ENCODE data around the gene RBSN. TPM values are rescaled to one million over a fixed set of nuclear protein-coding genes. Genes with fewer than 3 reads are reported as not detected.

Gene RBSN
- total and polyA plus RNA-seq, 2 of the 4 experiments (the other 2 are of a cell fraction) = 8.7 to 33.7 TPM

- Histone ChIP-seq H3K27ac (ENCODE audit: insufficient read depth, low read length) (no peak overlapping the region), H3K9ac (ENCODE audit: low read depth, low read length) (no peak overlapping the region), H2BK120ac (ENCODE audit: low read depth, low read length) (no peak overlapping the region), H2BK5ac (ENCODE audit: low read depth, low read length, poor library complexity, severe bottlenecking) (no peak overlapping the region), H3K4me3 (ENCODE audit: insufficient read depth, low read depth, low read length) (no peak overlapping the region), H2AK5ac (ENCODE audit: low read depth, low read length) (no peak overlapping the region), H2AFZ (replicated peaks; ENCODE audit: low read length, poor library complexity) (no peak overlapping the region), H3K14ac (replicated peaks; ENCODE audit: low read depth, low read length) (no peak overlapping the region), H3K18ac (ENCODE audit: low read depth, low read length) (no peak overlapping the region), H3K9me3 (ENCODE audit: control insufficient read depth, insufficient read depth, low read length) (no peaks in the 10 kb centered on the region), H3K36me3 (ENCODE audit: control insufficient read depth, insufficient read depth, low read length) (no peaks in the 10 kb centered on the region), H4K8ac (ENCODE audit: low read depth in 2 of 2, low read length in 2 of 2) (no peak overlapping the region), H4K5ac (ENCODE audit: low read depth, low read length) (no peak overlapping the region), H3K23ac (ENCODE audit: low read depth, low read length) (no peak overlapping the region), H3K9me1 (ENCODE audit: insufficient read depth, low read length) (no peaks in the 10 kb centered on the region), H4K91ac (ENCODE audit: insufficient read depth, low read depth, low read length) (no peak overlapping the region), H2AK9ac (replicated peaks; ENCODE audit: low read depth, low read length, poor library complexity) (no peak overlapping the region), H3K4ac (ENCODE audit: low read depth, low read length) (no peak overlapping the region), H2BK20ac (ENCODE audit: low read depth, low read length) (no peak overlapping the region), H3K56ac (ENCODE audit: extremely low read depth, insufficient read depth, low read length) (no peak overlapping the region), H3K27me3 (ENCODE audit: control insufficient read depth, insufficient read depth, low read length) (peaks cover 13% of the 10 kb centered on the region; the same call in 1 of the 2 replicates), H3K4me1 (ENCODE audit: control insufficient read depth, insufficient read depth, low read length) (no peaks in the 10 kb centered on the region), H3K79me1 (ENCODE audit: low read depth in 1 of 2, low read length in 2 of 2) (no peaks in the 10 kb centered on the region), H4K20me1 (ENCODE audit: insufficient read depth, low read length) (no peaks in the 10 kb centered on the region; the same call in 1 of the 2 replicates), H2BK15ac (ENCODE audit: low read depth, low read length) (no peak overlapping the region), H3K4me2 (ENCODE audit: low read depth, low read length) (no peak overlapping the region)
- in situ Hi-C loops (cut with MboI; ENCODE audit: low sequenced_read_pairs) = loop anchor here (25.0 kb wide), 1 partner anchor 265 kb away; no protein-coding TSS in a partner anchor
- no TSS peak for BruUV-seq (replicated peaks)
- ATAC-seq (ENCODE audit: low read depth) = no peak
- no peak for TF ChIP-seq MAFK (IDR thresholded peaks at IDR 0.05; ENCODE audit: low read depth, low read length)
- no peak for TF ChIP-seq USF2 (IDR thresholded peaks at IDR 0.05; ENCODE audit: low read depth, low read length)
- TF ChIP-seq CHD1 (IDR thresholded peaks at IDR 0.05; ENCODE audit: low read depth, low read length) = no peak
- TF ChIP-seq RAD21 (IDR thresholded peaks at IDR 0.05; ENCODE audit: low read length) = no peak
- TF ChIP-seq, protein P1, sequence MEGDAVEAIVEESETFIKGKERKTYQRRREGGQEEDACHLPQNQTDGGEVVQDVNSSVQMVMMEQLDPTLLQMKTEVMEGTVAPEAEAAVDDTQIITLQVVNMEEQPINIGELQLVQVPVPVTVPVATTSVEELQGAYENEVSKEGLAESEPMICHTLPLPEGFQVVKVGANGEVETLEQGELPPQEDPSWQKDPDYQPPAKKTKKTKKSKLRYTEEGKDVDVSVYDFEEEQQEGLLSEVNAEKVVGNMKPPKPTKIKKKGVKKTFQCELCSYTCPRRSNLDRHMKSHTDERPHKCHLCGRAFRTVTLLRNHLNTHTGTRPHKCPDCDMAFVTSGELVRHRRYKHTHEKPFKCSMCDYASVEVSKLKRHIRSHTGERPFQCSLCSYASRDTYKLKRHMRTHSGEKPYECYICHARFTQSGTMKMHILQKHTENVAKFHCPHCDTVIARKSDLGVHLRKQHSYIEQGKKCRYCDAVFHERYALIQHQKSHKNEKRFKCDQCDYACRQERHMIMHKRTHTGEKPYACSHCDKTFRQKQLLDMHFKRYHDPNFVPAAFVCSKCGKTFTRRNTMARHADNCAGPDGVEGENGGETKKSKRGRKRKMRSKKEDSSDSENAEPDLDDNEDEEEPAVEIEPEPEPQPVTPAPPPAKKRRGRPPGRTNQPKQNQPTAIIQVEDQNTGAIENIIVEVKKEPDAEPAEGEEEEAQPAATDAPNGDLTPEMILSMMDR (conservative IDR thresholded peaks at IDR 0.05; ENCODE audit: low read depth, low read length) = no peak
- TF ChIP-seq CEBPB (IDR thresholded peaks at IDR 0.05; ENCODE audit: low read depth, low read length) = no peak
- TF ChIP-seq POLR2A (IDR thresholded peaks at IDR 0.05; ENCODE audit: low read depth, low read length) = no peak
- TF ChIP-seq RFX5 (IDR thresholded peaks at IDR 0.05; ENCODE audit: low read depth, low read length) = no peak
- no peak for TF ChIP-seq MAZ (IDR thresholded peaks at IDR 0.05; ENCODE audit: borderline replicate concordance, low read depth, low read length)
- no peak for TF ChIP-seq FOS (IDR thresholded peaks at IDR 0.05; ENCODE audit: low read depth, low read length)
- TF ChIP-seq NFE2L2 (IDR thresholded peaks at IDR 0.05; ENCODE audit: low read depth, low read length) = no peak
- TF ChIP-seq ELK1 (IDR thresholded peaks at IDR 0.05; ENCODE audit: borderline replicate concordance, low read depth, low read length) = no peak
- TF ChIP-seq BHLHE40 (IDR thresholded peaks at IDR 0.05; ENCODE audit: low read depth, low read length) = no peak
- TF ChIP-seq SMC3 (IDR thresholded peaks at IDR 0.05; ENCODE audit: low read depth, low read length) = no peak
- TF ChIP-seq RCOR1 (IDR thresholded peaks at IDR 0.05; ENCODE audit: insufficient replicate concordance, low read length) = no peak
- intact Hi-C loops (cut with micrococcal nuclease) = no loop called here
- no peak for DNase-seq
- dilution Hi-C loops (cut with HindIII; ENCODE audit: low sequenced_read_pairs, unreplicated experiment) = no loop called here
- ChIA-PET CTCF (no interaction called here), POLR2A (ENCODE audit: unreplicated experiment) (interaction anchor here (0.6 kb wide), 1 partner anchor 84 kb away, joined by 4 read pairs; the partner anchor contains the start of gene CAPN7)
- 50% methylated on average over 2 of the region's 3 CpGs; no CpG with 5 or more reads in 1 of the 2 experiments for WGBS, 2 experiments (ENCODE audit: extremely low coverage in 2 of 2, insufficient read length in 1 of 2)
Measured at GRCh38 chr3:15121936-15122335, 23.0 kb upstream of the RBSN start.

All from IMR-90 (cell line).